Stimulated activated CD4-positive, alpha-beta T cell treated with anti-CD3 and anti-CD28 coated beads, Interleukin-2, amount 100 ng/mL, for 4 hours (primary cell): ENCODE results near the gene RNF115.
A peak's percentile ranks its signal among the peaks of the same experiment; 100 is the strongest.

ENCODE experiments used
- DNase-seq: peaks from one replicate; pipeline ENCODE4 v3.0.0-alpha.2; 2020; ENCODE audit warnings: low read depth

Gene RNF115

GRCh38 chr1:145701306-145701862 is 122.5 kb downstream of the RNF115 start:
- no peak for DNase-seq

DNA sequence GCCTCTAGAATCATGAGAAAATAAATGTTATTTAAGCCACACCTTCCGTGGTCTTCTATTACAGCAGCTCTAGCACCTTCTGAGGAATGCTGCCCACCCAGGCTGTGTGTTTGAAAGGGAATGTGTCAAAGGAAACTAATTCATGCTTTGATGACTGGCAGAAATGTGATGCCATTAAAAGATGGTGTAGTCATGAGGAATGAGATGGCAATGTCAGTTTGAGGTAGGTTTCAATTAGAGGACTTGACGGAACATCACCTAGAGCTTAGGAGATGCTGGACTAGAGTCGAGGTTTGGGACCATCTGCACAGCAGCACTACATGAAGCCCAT is 127.3 kb downstream of the RNF115 start:
- DNase-seq, result no peak

DNA sequence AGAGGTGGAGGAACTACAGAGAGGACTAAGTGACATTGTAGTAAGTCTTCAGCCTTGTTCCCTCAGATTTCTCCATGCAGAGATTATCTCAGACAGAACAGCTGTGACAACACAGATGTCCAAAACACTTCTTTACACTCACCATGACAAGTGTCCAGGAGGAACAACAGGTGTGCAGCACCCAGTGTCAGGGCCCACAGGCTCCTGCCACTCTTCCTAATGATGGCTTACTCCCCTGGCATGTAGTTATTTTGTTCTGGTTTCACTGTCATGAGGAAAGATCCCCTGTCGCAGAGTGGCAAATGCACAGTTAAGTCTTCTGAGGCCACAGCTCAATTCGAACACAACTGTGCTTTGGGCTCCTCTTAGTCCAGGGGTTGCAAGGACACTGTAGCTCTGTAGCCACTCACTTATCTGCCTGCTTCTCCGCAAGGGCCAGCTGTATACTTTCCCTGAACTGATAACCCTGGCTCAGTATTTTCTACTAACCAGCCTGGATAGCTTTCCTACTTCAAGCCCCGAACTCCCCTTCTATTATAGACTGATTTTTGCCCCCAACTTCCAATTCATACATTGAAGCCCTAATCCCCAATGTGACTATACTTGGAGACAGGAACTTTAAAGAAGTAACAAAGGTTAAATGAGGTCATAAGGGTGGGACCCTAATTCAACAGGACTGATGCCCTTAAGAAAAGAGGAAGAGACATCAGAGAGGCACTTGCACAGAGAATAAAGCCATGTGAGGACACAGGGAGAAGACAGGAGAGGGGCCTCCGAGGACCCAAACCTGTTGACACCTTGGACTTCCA is 127.9 kb downstream of the RNF115 start:
- DNase-seq, result no peak

DNA sequence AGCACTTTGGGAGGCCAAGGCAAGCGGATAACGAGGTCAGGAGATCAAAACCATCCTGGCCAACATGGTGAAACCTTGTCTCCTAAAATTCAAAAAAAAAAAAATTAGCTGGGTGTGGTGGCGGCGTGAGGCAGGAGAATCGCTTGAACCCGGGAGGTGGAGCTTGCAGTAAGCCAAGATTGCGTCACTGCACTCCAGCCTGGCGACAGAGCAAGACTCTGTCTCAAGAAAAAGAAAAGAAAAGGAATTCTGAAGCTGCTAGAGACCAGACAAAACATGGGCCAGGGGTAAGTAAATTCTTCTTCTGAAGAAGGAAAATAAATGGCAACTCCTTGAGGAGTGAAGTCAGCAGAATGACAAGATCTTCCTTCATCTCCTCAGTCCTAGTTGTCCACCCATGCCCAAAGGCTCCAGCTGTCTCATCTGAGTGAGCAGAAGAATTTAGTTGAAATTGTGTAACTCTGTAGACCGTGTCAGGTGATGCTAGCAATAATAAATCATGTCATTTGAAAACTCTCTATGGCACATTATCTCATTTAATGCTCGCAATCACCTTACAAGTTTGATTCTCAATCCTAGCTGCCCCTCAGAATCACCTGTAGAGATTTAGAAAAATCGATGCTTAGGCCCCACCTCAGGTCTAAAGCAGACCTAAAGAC is 131.0 kb downstream of the RNF115 start:
- DNase-seq, result no peak

- DNase-seq, result peak; percentile 3
These were observed 133.0 kb downstream of the RNF115 start for GRCh38 chr1:145690587-145691558.

DNA sequence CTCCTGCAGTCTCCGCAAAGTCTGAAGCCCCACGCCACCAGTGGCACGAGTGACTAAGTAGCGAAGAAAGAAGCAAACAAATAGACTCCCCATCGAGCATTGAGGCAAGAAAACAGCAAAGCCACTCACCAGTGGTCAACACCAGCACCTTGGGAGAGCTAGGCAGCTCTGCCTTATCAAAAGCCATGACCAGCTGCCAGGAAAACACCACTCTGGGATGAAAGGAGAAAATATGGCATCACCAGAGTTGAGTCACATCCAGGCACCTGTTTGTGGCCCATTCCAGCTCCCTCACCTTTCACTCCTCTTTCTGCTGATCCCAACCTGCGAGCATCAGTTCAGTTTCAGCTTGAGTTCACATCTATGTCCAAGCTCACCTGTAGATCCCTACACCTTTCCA is 134.0 kb downstream of the RNF115 start:
- no peak for DNase-seq

DNA sequence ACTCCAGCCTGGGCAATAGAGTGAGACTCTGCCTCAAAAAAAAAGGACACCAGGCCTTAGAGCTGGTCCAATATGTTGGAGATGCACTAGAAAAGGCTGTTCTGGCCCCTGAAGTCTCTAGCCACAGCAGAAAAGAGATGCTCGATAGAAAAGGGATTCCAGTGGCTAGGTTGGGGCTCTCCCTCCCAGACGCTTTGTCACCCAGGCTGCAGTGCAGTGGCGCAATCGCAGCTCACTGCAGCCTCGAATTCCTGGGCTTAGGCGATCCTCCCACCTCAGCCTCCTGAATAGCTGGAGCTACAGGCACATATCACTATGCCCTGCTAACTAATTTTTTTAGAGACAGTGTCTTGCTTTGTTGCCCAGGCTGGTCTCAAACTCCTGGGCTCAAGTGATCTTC is 135.0 kb downstream of the RNF115 start:
- no peak for DNase-seq
